Ishikawa (cell line): ENCODE results near the gene SEPTIN10.

Experiments used
- MAX ChIP-seq: IDR thresholded peaks from 2 replicates; pipeline ENCODE4 v1.6.1; 2012
- RAD21 ChIP-seq: IDR thresholded peaks from 2 replicates; pipeline ENCODE4 v1.6.1; 2012; ENCODE audit warnings: low read depth
- TAF1 ChIP-seq: IDR thresholded peaks from 2 replicates; pipeline ENCODE4 v1.6.1; 2012; ENCODE audit warnings: low read depth, mild to moderate bottlenecking
- YY1 ChIP-seq: IDR thresholded peaks from 2 replicates; pipeline ENCODE4 v1.6.1; 2012; ENCODE audit warnings: low read depth

GRCh38 chr2:109523121-109523520 is 90.6 kb downstream of the SEPTIN10 start:
- TF ChIP-seq MAX, result no peak
- no peak for TF ChIP-seq YY1
- no peak for TF ChIP-seq RAD21
- TF ChIP-seq TAF1, result no peak
